ENCODE measurements around the gene B3GALNT1.

- TF ChIP-seq REST (IDR thresholded peaks at IDR 0.05) = no peak
- TF ChIP-seq, protein P1, sequence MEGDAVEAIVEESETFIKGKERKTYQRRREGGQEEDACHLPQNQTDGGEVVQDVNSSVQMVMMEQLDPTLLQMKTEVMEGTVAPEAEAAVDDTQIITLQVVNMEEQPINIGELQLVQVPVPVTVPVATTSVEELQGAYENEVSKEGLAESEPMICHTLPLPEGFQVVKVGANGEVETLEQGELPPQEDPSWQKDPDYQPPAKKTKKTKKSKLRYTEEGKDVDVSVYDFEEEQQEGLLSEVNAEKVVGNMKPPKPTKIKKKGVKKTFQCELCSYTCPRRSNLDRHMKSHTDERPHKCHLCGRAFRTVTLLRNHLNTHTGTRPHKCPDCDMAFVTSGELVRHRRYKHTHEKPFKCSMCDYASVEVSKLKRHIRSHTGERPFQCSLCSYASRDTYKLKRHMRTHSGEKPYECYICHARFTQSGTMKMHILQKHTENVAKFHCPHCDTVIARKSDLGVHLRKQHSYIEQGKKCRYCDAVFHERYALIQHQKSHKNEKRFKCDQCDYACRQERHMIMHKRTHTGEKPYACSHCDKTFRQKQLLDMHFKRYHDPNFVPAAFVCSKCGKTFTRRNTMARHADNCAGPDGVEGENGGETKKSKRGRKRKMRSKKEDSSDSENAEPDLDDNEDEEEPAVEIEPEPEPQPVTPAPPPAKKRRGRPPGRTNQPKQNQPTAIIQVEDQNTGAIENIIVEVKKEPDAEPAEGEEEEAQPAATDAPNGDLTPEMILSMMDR (IDR thresholded peaks at IDR 0.05) = no peak
- no peak for TF ChIP-seq NR3C1 (IDR thresholded peaks at IDR 0.05)
- TF ChIP-seq CEBPB (IDR thresholded peaks at IDR 0.05) = no peak
- TF ChIP-seq CHD4 (IDR thresholded peaks at IDR 0.05; ENCODE audit: borderline replicate concordance) = no peak
These were observed 21.3 kb upstream of the B3GALNT1 start for GRCh38 chr3:161126495-161126894.

Data from A549 (cell line).